NCI-H1092 treated with DMSO at 0.1 percent for 48 hours (cell line): ENCODE measurements around the gene CASK.

Experiments
- DNase-seq: peaks from one replicate; lab custom pipeline; 2025; lab: John Stamatoyannopoulos, UW

The CASK gene

GRCh38 chrX:41561045-41561444 lies 362.3 kb downstream of the CASK start:
- DNase-seq, result no peak

- no peak for DNase-seq
Observed at GRCh38 chrX:41559235-41560052, 363.9 kb downstream of the CASK start.

- no peak for DNase-seq
Observed at GRCh38 chrX:41558531-41558930, 364.8 kb downstream of the CASK start.

- no peak for DNase-seq
Observed at GRCh38 chrX:41556958-41557357, 366.4 kb downstream of the CASK start.

GRCh38 chrX:41553688-41554087 lies 369.7 kb downstream of the CASK start:
- DNase-seq, result no peak

- no peak for DNase-seq
Observed at GRCh38 chrX:41548411-41548810, 374.9 kb downstream of the CASK start.

- DNase-seq, result no peak
Observed at GRCh38 chrX:41543668-41544067, 379.7 kb downstream of the CASK start.

- no peak for DNase-seq
Observed at GRCh38 chrX:41543025-41543424, 380.3 kb downstream of the CASK start.

GRCh38 chrX:41542536-41542935 lies 380.8 kb downstream of the CASK start:
- DNase-seq, result no peak

- no peak for DNase-seq
Observed at GRCh38 chrX:41542135-41542534, 381.2 kb downstream of the CASK start.

- DNase-seq, result no peak
Observed at GRCh38 chrX:41541386-41541785, 382.0 kb downstream of the CASK start.

GRCh38 chrX:41538707-41539106 lies 384.6 kb downstream of the CASK start:
- no peak for DNase-seq

GRCh38 chrX:41530085-41530484 lies 393.3 kb downstream of the CASK start:
- no peak for DNase-seq

GRCh38 chrX:41529221-41529620 lies 394.1 kb downstream of the CASK start:
- DNase-seq, result no peak

GRCh38 chrX:41528784-41529183 lies 394.6 kb downstream of the CASK start:
- no peak for DNase-seq

- DNase-seq, result no peak
Observed at GRCh38 chrX:41526925-41527324, 396.4 kb downstream of the CASK start.

- DNase-seq, result no peak
Observed at GRCh38 chrX:41526271-41526670, 397.1 kb downstream of the CASK start.

GRCh38 chrX:41522671-41523070 lies 400.7 kb downstream of the CASK start:
- DNase-seq, result no peak

GRCh38 chrX:41522081-41522480 lies 401.3 kb downstream of the CASK start:
- no peak for DNase-seq

- DNase-seq, result no peak
Observed at GRCh38 chrX:41519468-41519867, 403.9 kb downstream of the CASK start.

GRCh38 chrX:41518841-41519220 lies 404.5 kb downstream of the CASK start:
- no peak for DNase-seq

- DNase-seq, result no peak
Observed at GRCh38 chrX:41518127-41518840, 405.1 kb downstream of the CASK start.

- no peak for DNase-seq
Observed at GRCh38 chrX:41516999-41517765, 406.2 kb downstream of the CASK start.
